Neural cell (in vitro differentiated cells): ENCODE measurements around the gene CALR. TPM values are rescaled to one million over a fixed set of nuclear protein-coding genes. Genes with fewer than 3 reads are reported as not detected.

ENCODE experiments used
- H2AFZ ChIP-seq: fragments of 200-600, 300-800 bp; sonication (generic), shearing (Covaris generic); 2 replicates; pipeline ENCODE4 v1.6.0; 2014; ENCODE audit warnings: low read depth, mild to moderate bottlenecking, antibody characterized with exemption, low read length, moderate library complexity
- H3F3A ChIP-seq: fragments of 200-600 bp; shearing (Covaris generic); 2 replicates; pipeline ENCODE4 v1.6.1; 2016; ENCODE audit warnings: mild to moderate bottlenecking, moderate library complexity, mixed read lengths, antibody characterized with exemption, low read length; ENCODE audit not compliant: insufficient read depth, poor library complexity, severe bottlenecking
- H3K27ac ChIP-seq: fragments of 200-600, 300-800 bp; sonication (generic), shearing (Covaris generic); 2 replicates; pipeline ENCODE4 v1.5.1; 2014; ENCODE audit warnings: mild to moderate bottlenecking, low read length, moderate library complexity
- H3K27me3 ChIP-seq: fragments of 300-800, 200-600 bp; sonication (generic), shearing (Covaris generic); 2 replicates; pipeline ENCODE4 v1.6.0; 2014; ENCODE audit warnings: mild to moderate bottlenecking, low read depth, low read length, moderate library complexity; ENCODE audit not compliant: insufficient read depth
- H3K36me3 ChIP-seq: fragments of 300-800, 200-600 bp; sonication (generic), shearing (Covaris generic); 2 replicates; pipeline ENCODE4 v1.5.1; 2014; ENCODE audit warnings: mild to moderate bottlenecking, antibody characterized with exemption, low read length, moderate library complexity; ENCODE audit not compliant: insufficient read depth
- H3K4me2 ChIP-seq: fragments of 300-800, 200-600 bp; sonication (generic), shearing (Covaris generic); 2 replicates; pipeline ENCODE4 v1.6.0; 2014; ENCODE audit warnings: mild to moderate bottlenecking, low read length
- H3K4me3 ChIP-seq: fragments of 300-800, 200-600 bp; sonication (generic), shearing (Covaris generic); 2 replicates; pipeline ENCODE4 v1.5.1; 2014; ENCODE audit warnings: mild to moderate bottlenecking, low read length, moderate library complexity
- H3K79me2 ChIP-seq: fragments of 200-600 bp; shearing (Covaris generic); replicated peaks from 2 replicates; pipeline ENCODE4 v1.6.0; 2014; ENCODE audit warnings: mild to moderate bottlenecking, low read length, moderate library complexity; ENCODE audit not compliant: insufficient read depth
- H3K9ac ChIP-seq: fragments of 300-800, 200-600 bp; sonication (generic), shearing (Covaris generic); 2 replicates; pipeline ENCODE4 v1.6.1; 2016; ENCODE audit warnings: mild to moderate bottlenecking, low read length, mixed read lengths
- H3K9me2 ChIP-seq: fragments of 200-600 bp; shearing (Covaris generic); 2 replicates; pipeline ENCODE4 v1.6.1; 2016; ENCODE audit warnings: mild to moderate bottlenecking, low read length, mixed read lengths; ENCODE audit not compliant: insufficient read depth
- H3K9me3 ChIP-seq: fragments of 200-600, 300-800 bp; sonication (generic), shearing (Covaris generic); 2 replicates; pipeline ENCODE4 v1.6.1; 2016; ENCODE audit warnings: mild to moderate bottlenecking, mixed run types, low read length, moderate library complexity, mixed read lengths
- H4K20me1 ChIP-seq: fragments of 200-600 bp; shearing (Covaris generic); 2 replicates; pipeline ENCODE4 v1.6.1; 2016; ENCODE audit warnings: mild to moderate bottlenecking, mixed run types; ENCODE audit not compliant: insufficient read depth
- EP300 ChIP-seq: fragments of 450-650 bp; conservative IDR thresholded peaks from 2 replicates; pipeline ENCODE4 v1.6.1; 2014; ENCODE audit warnings: antibody characterized with exemption, mild to moderate bottlenecking, moderate library complexity; ENCODE audit not compliant: poor library complexity, severe bottlenecking
- EZH2 ChIP-seq: fragments of 200-600, 300-800 bp; shearing (Covaris generic), sonication (generic); IDR thresholded peaks from 2 replicates; pipeline ENCODE4 v1.6.1; 2014; ENCODE audit warnings: antibody characterized with exemption, low read length, borderline replicate concordance, mild to moderate bottlenecking; ENCODE audit not compliant: insufficient read depth, poor library complexity, severe bottlenecking
- MXI1 ChIP-seq: fragments of 450-650 bp; conservative IDR thresholded peaks from 2 replicates; pipeline ENCODE4 v1.6.1; 2014; ENCODE audit warnings: antibody characterized with exemption, mild to moderate bottlenecking; ENCODE audit not compliant: poor library complexity, severe bottlenecking
- POLR2AphosphoS5 ChIP-seq: IDR thresholded peaks from 2 replicates; pipeline ENCODE4 v1.6.1; 2012
- RAD21 ChIP-seq: fragments of 450-650 bp; conservative IDR thresholded peaks from 2 replicates; pipeline ENCODE4 v1.6.1; 2014; ENCODE audit warnings: antibody characterized with exemption, mild to moderate bottlenecking, moderate library complexity
- SMC3 ChIP-seq: fragments of 450-650 bp; conservative IDR thresholded peaks from 2 replicates; pipeline ENCODE4 v1.6.1; 2014; ENCODE audit warnings: antibody characterized with exemption, mild to moderate bottlenecking, moderate library complexity; ENCODE audit not compliant: poor library complexity
- TAF1 ChIP-seq: IDR thresholded peaks from 2 replicates; pipeline ENCODE4 v1.6.1; 2012; ENCODE audit warnings: low read depth
- polyA plus RNA-seq: library from polyadenylated mRNA; depleted of rRNA; stranded (reverse); fragments of >200 nt; gene quantifications from 2 replicates; pipeline ENCODE4 v1.2.3, GENCODE V29; 2014
- TF ChIP-seq, protein P1 (sequence below): fragments of 450-650 bp; IDR thresholded peaks from 2 replicates; pipeline ENCODE4 v1.5.1; 2014; ENCODE audit warnings: antibody characterized with exemption, mild to moderate bottlenecking, moderate library complexity; ENCODE audit not compliant: poor library complexity, severe bottlenecking
- TF ChIP-seq, protein P2 (sequence below): IDR thresholded peaks from 2 replicates; pipeline ENCODE4 v1.6.1; 2012; ENCODE audit warnings: borderline replicate concordance

Gene CALR
- polyA plus RNA-seq, 1 donor from 2014 or later: 242 TPM

DNA sequence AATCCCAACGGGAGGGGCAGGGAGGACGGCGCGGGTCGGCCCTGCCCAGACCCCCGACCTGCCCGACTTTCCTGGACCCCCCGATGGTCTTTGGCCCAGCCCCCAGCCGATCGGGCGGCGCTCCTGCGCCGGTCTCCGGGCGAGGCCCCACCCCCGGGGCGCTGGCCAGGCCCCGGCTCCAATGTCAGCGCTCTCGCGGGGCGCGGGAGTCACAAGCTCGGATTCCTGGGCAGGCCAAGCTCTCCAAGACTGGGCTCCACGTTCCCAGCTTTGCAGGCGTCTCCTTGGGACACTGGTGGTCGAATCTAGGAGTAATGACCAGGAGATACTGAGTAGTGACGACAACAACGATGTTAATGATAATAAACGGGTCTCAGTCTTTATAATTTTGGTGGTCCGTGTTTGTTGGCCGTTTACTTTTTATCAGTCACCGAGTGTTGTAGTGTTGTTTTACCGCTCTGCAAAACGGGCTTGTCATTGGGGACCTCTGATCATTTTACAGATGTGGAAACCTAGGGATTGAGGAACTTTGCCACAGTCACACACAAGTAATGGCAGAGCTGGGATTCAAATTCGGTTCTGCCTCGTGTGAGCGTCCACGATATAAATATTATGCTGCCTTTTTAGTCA is 7.8 kb downstream of the CALR start:
- Histone ChIP-seq H2AFZ (no peak overlapping the region), H3K27me3 (no peaks in the 10 kb centered on the region), H3K4me3 (peak overlapping the region; percentile 95), H3K4me2 (peak overlapping the region; percentile 91), H3F3A (peaks cover 5% of the 10 kb centered on the region), H3K9me2 (no peaks in the 10 kb centered on the region), H3K36me3 (no peaks in the 10 kb centered on the region), H3K9me3 (no peaks in the 10 kb centered on the region), H3K27ac (peak overlapping the region; percentile 81), H3K79me2 (peaks cover 18% of the 10 kb centered on the region), H3K9ac (peak overlapping the region; percentile 88), H4K20me1 (no peaks in the 10 kb centered on the region)
- TF ChIP-seq RAD21 (no peak), TAF1 (no peak), POLR2AphosphoS5 (no peak), EZH2 (no peak), MXI1 (no peak)
- TF ChIP-seq, protein P1, sequence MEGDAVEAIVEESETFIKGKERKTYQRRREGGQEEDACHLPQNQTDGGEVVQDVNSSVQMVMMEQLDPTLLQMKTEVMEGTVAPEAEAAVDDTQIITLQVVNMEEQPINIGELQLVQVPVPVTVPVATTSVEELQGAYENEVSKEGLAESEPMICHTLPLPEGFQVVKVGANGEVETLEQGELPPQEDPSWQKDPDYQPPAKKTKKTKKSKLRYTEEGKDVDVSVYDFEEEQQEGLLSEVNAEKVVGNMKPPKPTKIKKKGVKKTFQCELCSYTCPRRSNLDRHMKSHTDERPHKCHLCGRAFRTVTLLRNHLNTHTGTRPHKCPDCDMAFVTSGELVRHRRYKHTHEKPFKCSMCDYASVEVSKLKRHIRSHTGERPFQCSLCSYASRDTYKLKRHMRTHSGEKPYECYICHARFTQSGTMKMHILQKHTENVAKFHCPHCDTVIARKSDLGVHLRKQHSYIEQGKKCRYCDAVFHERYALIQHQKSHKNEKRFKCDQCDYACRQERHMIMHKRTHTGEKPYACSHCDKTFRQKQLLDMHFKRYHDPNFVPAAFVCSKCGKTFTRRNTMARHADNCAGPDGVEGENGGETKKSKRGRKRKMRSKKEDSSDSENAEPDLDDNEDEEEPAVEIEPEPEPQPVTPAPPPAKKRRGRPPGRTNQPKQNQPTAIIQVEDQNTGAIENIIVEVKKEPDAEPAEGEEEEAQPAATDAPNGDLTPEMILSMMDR: no peak

DNA sequence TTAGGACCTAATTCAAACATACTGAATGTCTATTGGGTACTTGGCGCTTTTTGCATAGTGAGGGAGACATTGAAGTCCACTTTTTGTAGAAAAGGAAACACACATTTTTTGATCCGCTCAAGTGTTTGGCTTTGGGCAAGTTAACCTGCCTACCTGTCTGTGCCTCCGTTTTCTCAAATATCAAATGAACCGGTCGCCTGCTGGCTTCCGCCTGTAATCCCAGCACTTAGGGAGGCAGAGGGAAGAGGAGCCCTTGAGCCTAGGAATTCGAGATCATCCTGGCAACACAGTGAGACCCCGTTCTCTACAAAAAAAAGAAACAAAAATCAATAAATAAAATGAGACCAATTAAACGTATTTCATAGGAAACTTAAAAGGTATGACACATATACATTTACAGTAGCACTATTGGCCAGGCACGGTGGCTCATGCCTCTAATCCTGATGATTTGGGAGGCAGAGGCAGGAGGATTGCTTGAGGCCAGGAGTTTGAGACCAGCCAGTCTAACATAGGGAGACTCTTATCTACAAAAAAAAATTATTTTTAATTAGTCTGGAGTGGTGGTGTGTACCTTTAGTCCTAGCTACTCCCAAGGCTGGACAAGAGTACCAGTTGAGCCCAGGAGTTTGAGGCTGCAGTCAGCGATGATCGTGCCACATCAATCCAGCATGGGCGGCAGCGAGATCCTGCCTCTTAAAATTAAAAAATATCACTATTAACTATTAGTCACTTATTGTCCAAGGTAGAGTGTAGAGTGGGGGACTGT is 8.5 kb downstream of the CALR start:
- Histone ChIP-seq H3K9me2 (no peaks in the 10 kb centered on the region), H4K20me1 (no peaks in the 10 kb centered on the region), H3K79me2 (peaks cover 18% of the 10 kb centered on the region), H3K27ac (peak overlapping the region; percentile 81), H3F3A (peaks cover 5% of the 10 kb centered on the region), H3K36me3 (no peaks in the 10 kb centered on the region), H3K4me3 (peak overlapping the region; percentile 95), H3K27me3 (no peaks in the 10 kb centered on the region), H2AFZ (no peak overlapping the region), H3K9me3 (no peaks in the 10 kb centered on the region), H3K9ac (peak overlapping the region; percentile 88), H3K4me2 (peak overlapping the region; percentile 91)
- TF ChIP-seq RAD21 (no peak), EZH2 (no peak), TAF1 (no peak), POLR2AphosphoS5 (no peak), MXI1 (no peak), SMC3 (no peak), EP300 (no peak)
- TF ChIP-seq, protein P2, sequence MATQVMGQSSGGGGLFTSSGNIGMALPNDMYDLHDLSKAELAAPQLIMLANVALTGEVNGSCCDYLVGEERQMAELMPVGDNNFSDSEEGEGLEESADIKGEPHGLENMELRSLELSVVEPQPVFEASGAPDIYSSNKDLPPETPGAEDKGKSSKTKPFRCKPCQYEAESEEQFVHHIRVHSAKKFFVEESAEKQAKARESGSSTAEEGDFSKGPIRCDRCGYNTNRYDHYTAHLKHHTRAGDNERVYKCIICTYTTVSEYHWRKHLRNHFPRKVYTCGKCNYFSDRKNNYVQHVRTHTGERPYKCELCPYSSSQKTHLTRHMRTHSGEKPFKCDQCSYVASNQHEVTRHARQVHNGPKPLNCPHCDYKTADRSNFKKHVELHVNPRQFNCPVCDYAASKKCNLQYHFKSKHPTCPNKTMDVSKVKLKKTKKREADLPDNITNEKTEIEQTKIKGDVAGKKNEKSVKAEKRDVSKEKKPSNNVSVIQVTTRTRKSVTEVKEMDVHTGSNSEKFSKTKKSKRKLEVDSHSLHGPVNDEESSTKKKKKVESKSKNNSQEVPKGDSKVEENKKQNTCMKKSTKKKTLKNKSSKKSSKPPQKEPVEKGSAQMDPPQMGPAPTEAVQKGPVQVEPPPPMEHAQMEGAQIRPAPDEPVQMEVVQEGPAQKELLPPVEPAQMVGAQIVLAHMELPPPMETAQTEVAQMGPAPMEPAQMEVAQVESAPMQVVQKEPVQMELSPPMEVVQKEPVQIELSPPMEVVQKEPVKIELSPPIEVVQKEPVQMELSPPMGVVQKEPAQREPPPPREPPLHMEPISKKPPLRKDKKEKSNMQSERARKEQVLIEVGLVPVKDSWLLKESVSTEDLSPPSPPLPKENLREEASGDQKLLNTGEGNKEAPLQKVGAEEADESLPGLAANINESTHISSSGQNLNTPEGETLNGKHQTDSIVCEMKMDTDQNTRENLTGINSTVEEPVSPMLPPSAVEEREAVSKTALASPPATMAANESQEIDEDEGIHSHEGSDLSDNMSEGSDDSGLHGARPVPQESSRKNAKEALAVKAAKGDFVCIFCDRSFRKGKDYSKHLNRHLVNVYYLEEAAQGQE: no peak
